Fibroblast of villous mesenchyme (primary cell): Measurements from ENCODE around the gene FBXO31. TPM values are rescaled to one million over a fixed set of nuclear protein-coding genes. Genes with fewer than 3 reads are reported as not detected.
A peak's percentile ranks its signal among the peaks of the same experiment; 100 is the strongest.
"Not testable (repeated sequence)": the region's sequence is repeated elsewhere in the genome, so short reads cannot be mapped to it uniquely, and the experiment has no call there.

ENCODE experiments used
- DNase-seq: peaks from one replicate; pipeline ENCODE4 v3.0.0-alpha.2; 2010; ENCODE audit warnings: low read depth
- H3K4me3 ChIP-seq: 2 replicates; pipeline ENCODE4 v1.5.1; 2011; ENCODE audit warnings: low read depth, mild to moderate bottlenecking, low read length
- total RNA-seq: library from RNA; depleted of rRNA; stranded (reverse); fragments of >200 nt; gene quantifications from 2 replicates; pipeline ENCODE4 v1.2.3, GENCODE V29; 2012
- TF ChIP-seq, protein P1 (sequence below): IDR thresholded peaks from 2 replicates; pipeline ENCODE4 v1.5.1; 2012; ENCODE audit warnings: low read depth, mild to moderate bottlenecking, low read length; ENCODE audit not compliant: insufficient read depth

FBXO31 gene
- total RNA-seq, 1 donor: 25.9 TPM

DNA sequence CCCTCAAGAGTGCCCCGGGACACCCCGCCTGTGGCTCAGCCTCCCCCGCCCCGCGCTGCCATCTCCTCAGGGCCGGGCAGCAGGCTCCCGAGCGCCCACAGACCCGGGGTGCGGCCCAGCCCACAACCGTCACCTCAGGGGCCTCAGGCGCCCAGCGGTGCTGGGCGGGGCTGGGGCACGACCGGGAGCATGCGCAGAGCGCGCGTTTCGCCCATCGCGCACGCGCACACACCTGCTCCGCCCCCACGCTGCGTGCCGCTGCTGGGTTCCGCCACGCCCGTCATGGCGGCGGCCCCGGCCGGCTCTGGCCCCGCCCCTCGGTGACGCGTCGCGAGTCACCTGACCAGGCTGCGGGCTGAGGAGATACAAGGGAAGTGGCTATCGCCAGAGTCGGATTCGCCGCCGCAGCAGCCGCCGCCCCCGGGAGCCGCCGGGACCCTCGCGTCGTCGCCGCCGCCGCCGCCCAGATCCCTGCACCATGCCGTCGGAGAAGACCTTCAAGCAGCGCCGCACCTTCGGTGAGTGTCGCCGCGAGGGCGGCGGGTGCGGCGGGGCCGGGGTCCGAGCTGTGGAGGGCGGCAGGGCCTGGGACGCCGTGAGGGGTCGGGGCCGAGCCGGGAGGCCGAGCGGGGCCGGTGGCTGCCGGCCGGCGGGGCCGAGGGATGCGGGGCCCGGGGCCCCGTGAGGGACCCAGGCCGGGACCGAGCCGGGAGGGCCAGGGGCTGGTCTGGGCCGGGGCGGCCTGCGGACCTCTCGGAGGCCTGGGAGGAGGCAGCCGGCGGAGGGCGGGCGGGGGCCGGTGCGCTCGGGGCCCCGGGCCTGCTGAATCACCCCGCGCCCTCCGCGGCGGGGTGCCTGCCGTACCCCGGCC lies 8.6 kb upstream of the FBXO31 start, which contains the start of gene MAP1LC3B:
Gene MAP1LC3B, plus strand, starts transcription at position 387 of the 871 bp plus-strand sequence. Its CDS starts 92 bp downstream, at position 479.
- peak within 1 kb of the TSS; percentile 82 for H3K4me3 ChIP-seq
- TF ChIP-seq, protein P1, sequence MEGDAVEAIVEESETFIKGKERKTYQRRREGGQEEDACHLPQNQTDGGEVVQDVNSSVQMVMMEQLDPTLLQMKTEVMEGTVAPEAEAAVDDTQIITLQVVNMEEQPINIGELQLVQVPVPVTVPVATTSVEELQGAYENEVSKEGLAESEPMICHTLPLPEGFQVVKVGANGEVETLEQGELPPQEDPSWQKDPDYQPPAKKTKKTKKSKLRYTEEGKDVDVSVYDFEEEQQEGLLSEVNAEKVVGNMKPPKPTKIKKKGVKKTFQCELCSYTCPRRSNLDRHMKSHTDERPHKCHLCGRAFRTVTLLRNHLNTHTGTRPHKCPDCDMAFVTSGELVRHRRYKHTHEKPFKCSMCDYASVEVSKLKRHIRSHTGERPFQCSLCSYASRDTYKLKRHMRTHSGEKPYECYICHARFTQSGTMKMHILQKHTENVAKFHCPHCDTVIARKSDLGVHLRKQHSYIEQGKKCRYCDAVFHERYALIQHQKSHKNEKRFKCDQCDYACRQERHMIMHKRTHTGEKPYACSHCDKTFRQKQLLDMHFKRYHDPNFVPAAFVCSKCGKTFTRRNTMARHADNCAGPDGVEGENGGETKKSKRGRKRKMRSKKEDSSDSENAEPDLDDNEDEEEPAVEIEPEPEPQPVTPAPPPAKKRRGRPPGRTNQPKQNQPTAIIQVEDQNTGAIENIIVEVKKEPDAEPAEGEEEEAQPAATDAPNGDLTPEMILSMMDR: no peak
- DNase-seq: peak; percentile 97

DNA sequence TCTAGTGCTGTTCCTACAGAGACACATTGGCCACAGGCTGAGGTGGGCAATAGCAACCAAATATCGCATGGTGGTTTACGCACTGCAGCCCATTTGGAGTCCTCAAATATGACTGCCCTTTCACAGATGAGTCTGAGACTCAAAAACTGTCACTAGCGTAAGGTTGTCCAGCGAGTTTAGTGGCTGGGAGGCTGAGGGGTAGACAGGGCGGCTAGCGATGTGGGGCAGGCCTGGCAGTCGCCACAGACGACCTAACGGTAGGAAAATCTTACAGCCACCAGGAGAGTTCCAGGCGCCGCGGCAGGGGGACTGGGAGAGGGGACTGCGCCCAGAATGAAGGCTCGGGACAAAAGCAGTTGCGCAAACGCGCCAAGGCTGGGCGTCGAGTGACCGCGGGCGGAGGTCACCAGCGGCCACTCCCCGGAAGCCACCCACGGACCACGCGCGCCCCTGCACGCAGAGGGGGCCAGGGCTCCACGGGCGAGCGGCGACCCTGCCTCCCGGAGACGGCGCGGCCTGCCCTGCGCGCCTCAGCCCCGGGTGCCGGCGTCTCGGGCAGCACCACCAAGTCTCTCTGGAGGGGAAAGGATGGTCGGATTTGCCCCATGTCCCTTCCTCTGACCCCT lies 7.9 kb upstream of the FBXO31 start:
- peak overlapping the region; percentile 65 for H3K4me3 ChIP-seq
- DNase-seq: peak; percentile 60
- TF ChIP-seq, protein P1: no peak

GRCh38 chr16:87390641-87391323 lies 7.2 kb upstream of the FBXO31 start:
- TF ChIP-seq, protein P1: no peak
- DNase-seq: no peak
- no peak overlapping the region for H3K4me3 ChIP-seq

GRCh38 chr16:87389914-87390313 lies 6.3 kb upstream of the FBXO31 start:
- not testable (repeated sequence) for DNase-seq, H3K4me3 ChIP-seq

- DNase-seq: no peak
- no peak overlapping the region for H3K4me3 ChIP-seq
- TF ChIP-seq, protein P1: no peak
Observed at GRCh38 chr16:87389245-87389644, 5.7 kb upstream of the FBXO31 start.

- no peak overlapping the region for H3K4me3 ChIP-seq
- TF ChIP-seq, protein P1: no peak
- DNase-seq: no peak
Observed at GRCh38 chr16:87388818-87389134, 5.2 kb upstream of the FBXO31 start.
